Ramos (cell line): Measurements from ENCODE around the gene HPX.

Experiments used
- in situ Hi-C: fragments of 300-500 bp; cut with MboI; formaldehyde crosslinking; loops from one replicate; pipeline ENCODE4 v1.14.3; 2022; ENCODE audit warnings: low sequenced_read_pairs; ENCODE audit not compliant: unreplicated experiment

Gene HPX

DNA sequence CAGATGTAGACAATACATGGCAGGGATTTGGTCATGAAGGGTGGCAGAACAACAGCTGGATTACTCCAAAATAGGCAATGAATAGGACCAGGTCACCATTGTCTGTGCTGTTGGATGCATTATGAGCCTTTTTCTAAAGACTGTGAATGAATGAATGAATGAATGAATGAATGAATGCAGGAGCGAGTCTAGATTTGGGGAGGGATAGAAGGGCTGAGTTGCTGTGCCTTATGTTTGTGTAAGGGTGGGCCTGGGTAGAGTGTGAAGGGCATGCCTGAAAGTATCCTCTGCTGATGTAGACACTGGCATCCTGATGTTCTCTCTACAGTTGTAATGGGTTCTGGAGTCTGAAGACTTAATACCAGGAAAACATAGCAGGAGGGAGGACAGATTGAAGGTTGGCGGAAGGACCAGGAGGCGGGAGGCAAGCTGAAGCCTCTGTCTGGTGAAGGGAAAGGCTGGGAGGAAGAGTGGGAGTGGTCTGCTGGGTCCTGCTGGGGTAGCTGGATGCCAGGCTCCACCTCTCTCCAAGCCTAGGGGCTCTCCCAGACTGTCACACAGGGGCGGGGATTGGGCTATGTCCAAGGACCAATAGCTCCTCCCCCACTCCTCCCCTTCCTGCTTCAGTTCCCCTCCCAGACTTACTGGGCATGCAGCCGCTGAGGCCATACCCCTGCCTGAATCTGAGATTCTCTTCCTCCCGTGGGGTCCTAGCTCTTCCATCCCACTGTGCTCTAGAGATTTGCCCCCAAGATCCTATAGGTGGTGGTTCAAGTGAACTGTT, 28.1 kb upstream of the HPX start:
- in situ Hi-C loops, result no loop called here

DNA sequence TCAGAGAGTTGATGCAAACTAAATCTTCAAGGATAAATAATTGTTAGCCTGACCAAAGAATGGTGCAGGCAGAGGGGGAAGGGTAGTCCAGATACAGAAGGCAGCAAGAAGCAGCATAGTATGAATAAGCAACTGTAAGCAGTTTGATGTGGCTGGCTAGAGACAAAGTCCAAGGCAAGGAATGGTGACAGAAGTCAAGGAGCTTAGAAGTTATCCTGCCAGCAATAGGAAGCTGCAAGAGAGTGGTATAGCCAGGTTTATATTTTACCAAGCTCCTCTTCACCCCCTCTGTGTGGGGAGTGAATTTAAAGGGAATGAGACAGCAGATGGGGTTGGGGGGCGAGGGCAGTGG, 18.3 kb upstream of the HPX start:
- in situ Hi-C loops, result no loop called here

DNA sequence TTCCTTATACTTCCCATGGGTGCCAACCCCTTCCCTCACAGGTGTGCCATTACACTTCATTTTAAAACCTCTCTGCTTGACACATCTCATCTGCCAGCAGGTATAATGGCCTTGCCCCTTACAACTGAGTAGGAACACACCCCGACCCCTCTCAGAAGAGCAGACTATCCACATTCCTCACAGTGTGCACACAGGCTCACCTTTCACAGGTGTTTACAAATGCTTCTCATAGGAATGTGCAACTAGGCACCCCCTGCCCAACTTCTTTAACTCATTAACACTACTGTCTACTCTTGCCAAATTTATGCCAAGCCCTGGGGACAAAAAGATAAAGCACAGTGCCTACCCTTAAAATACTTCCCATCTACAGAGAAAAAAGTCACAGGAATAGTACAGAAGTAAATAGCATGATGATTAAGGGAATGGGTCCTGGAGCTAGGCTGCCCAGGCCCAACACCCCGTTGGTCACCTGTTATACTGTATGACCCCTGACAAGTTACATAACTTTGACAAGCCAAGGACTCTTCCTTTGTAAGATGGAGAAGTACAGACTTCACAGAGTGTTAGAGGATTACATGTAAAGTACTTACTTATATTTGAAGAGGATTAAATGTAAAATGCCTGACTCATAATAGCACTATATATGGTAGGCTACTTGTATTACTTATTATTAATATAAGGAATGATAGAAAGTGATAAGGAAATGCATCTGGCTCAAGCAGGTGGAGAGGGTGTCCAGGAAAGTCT, 17.7 kb upstream of the HPX start:
- in situ Hi-C loops, result no loop called here

DNA sequence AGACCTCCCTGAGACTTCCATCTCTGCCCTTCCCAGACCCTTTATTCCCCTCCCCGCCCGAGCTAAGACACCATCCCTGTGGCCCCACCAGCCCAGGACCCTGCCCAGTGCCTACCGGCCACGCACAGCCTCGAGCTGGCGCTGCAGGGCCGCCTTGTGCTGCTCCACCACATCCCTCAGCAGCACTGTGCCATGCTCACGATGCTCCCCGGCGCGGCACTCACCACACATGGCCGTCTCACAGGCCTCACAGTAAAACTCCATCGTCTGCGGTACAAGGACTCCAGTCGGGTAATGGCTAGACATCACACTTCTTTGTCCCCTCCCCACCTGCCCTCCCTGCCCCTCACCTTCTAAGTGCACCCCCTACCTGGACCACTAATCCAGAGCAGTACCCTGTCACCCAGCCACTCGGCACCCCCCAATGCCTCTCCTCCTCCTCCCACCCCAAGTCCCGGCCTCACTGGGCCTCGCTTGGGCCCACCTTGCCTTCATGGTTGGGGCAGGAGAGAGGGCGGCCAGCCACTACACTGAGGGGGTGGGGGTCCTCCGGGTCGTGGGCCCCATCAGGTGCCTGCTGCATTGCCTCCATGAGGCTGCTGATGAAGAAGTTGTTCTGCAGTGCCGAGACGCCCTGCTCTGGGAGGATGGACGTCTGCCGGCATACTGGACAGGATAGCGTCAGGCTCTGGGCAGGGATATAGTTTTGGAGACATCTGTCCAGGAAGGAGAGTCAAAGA, 17.0 kb upstream of the HPX start:
- in situ Hi-C loops, result no loop called here

DNA sequence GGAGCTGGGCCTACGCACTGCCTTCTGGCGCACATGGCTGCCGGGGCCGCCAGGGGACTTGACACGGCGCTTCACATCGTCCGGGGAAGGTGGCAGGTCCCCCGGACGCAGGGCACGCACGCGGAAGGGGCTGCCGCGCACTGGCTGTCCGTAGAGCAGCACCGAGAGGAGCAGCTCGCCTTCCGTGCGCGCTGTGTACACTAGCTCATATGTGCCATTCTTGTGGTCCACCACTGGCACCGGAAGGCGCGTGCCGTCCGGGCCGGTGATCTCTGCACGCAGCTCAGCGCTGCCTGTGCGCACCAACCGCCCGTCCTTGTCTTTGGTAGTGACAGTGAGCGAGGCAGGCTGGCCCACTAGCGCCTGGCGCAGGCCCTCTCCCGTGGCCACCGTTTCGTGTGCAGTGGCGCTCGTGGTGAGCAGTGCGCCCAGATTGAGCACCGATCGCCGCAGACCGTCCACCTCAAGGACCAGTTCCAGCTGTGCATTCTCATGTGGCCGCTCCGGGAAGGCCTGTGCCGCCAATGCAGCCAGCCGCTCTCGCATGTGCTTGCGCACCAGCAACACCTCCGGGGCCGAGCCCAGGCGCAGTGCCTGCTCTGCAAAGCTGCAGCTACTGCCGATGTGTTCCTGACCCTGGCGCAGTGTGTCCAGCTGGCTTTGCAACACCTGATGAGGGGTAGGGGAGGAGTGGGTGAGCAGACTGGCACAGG, 15.7 kb upstream of the HPX start:
- in situ Hi-C loops, result no loop called here

DNA sequence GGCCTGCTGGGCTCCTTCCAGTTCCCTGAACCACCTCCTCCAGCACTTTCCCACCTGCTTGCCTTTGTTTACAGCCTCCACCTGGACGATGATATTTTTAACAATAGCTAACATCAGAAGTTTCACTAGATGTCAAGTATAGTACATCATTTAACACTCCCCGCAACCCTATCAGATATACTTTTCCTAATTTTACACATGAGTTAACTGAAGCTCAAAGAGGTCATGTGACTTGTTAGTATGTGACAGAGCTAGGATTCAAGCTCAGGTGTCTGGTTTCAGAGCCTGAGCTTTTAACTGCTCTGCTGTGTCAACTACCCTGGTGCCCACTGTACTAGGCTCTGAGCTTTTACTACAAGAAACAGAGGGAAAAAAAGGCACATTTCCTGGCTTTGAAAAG, 14.3 kb upstream of the HPX start:
- in situ Hi-C loops, result no loop called here

DNA sequence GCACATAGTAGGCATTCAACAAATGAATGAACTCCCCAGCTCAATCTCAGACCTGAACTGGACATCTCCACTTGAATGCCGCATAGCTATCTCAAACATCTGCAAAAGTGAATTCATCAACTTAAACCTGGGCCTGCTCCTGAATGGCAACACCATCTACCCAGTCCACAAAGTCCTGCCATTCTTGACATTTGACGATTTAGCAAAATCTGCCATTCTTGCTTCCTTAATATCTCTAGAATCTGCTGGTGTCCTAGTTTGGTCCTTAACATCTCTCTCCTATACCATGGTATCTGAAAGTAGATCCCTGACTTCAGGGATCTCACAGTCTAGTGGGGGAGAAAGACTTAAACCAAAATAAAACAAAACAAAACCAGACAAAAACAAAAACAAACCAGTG, 12.4 kb upstream of the HPX start:
- in situ Hi-C loops, result no loop called here

DNA sequence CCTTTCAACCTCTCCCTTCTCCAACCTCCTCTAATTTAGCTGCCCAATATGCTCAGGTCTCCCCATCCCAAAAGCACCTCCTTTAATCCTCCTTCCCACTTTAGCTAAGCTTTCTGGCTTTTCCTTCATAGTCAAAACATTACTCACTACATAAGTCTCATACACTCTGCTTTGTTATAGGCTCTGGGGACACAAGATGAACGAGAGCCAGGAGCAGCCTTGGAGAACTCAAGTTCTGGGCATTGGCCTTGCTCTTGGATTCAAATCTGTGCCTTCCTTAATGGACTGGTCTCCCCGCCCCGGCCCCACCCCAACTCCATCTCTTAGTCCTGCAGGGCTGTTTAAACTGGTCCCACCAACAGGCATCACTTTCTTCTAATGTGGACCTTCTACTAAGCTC, 11.4 kb upstream of the HPX start:
- in situ Hi-C loops, result no loop called here

DNA sequence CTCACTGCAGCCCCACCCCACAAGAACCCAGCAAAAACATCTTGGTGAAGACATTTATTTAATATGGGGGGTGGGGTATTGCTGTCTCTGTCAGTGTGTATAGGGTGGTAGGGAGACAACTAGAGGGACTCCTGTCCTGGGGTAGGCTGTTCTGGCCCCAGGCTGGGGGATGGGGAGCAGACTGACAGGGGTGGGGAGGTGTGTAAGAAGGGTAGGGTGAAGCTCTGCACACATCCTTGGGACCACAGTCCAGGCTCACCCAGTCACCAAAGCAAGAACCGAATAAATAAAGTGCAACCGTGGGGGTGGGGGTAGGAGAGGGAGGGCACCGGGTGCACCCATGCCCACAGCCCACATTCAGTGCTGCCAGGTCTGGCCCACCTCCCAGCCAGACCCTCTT, 7.8 kb upstream of the HPX start:
- in situ Hi-C loops, result no loop called here

DNA sequence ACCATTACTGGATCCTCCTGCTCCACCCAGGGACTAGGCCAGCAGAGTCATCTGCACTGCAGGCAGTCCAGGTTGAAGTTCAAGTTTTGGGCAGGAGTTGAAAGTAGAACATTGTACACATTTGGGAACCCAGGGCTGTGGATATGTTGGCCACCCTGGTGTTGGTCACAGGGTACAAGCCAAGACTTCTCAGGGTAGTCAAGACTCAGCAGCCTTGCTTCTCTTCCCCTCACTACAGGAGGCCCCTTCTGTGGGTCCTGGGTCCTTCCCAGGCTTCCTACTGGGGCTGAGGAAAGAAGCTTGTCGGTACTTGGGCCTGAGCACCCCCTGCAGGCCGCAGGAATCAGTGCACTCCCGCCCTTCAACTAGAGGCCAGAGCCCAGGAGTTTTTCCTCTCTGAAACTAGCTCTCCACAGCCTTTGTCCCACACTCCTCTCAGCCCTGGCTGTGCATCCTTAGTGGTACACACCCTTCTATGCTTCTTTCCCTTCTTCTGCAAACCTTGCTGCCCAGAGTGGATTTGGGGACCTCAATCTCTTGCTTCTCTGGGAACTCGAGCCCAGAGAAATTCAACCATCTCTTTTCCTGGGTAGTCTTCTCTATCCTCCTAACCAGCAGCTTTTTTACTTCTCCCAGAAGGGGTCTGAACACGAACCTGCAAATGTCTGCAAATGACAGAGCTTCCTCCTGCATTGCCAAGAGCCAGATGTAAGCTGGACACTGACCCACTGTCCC, 2.6 kb upstream of the HPX start:
- in situ Hi-C loops, result loop anchor here (5.0 kb wide), 1 partner anchor 61 kb away; no protein-coding TSS in a partner anchor

DNA sequence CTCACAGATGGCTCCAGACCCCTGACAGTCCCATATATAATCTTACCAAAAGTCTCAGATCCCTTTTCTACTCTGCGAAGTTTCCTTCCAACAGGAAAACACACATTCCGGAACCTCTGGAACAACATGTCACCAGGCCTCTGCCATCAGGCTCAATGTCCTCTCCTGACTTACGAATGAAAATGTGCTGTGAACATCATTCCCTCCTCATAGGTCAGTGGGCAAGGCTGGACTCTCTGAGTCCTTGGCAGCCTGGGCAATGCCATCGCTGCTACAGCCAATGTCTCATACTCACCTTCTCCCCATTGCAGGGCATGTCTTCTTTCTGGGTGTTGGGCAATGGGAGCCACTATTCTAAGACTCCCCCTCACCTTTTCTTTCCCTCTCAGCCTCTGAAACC, 1.7 kb upstream of the HPX start:
- in situ Hi-C loops, result loop anchor here (5.0 kb wide), 1 partner anchor 60 kb away; no protein-coding TSS in a partner anchor

DNA sequence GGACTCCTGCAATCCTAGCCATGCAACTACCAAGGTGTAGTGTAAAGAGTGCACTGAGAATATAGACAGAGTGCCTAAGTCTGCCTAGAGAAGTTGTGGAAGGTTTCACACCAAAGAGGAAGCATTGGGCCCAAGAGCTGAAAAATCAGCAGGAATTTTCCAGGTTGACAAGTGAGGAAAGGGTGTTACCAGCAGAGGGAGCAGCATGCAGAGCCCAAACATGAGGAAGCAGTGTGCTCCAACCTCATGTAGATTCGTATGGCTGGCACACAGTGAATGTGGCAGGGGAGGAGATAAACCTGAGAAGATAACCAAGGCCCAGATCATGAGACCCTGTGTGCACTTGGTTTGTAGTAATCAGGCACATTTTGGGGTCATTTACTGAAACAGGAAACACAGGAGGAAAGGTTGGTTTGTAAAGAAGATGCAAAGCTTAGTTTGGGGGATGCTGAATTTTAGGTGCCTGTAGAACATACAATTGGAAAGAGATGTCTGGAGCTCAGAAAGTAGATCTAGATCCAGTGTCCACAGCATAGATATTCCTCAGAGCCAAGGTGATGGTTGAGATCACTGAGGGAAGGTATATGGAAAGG, 1.7 kb downstream of the HPX start:
- in situ Hi-C loops, result no loop called here

DNA sequence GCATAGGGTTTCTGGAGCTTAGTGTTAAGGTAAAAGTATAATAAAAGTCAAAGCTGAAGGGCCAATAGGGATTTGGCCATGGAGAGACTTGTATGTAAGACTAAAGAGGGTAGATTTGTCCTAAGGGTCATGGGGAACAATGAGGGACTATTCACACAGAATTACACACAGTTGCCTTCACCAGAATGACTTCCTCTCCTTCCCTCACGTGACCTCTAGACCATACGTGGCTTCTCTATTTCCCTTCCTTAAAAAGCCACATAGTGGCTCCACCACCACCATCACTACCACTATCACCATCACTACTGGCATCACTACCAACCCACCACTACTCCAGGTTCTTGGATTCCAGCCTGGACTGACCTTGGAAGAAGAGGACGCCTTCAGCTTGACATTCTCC, 2.8 kb downstream of the HPX start:
- in situ Hi-C loops, result no loop called here

DNA sequence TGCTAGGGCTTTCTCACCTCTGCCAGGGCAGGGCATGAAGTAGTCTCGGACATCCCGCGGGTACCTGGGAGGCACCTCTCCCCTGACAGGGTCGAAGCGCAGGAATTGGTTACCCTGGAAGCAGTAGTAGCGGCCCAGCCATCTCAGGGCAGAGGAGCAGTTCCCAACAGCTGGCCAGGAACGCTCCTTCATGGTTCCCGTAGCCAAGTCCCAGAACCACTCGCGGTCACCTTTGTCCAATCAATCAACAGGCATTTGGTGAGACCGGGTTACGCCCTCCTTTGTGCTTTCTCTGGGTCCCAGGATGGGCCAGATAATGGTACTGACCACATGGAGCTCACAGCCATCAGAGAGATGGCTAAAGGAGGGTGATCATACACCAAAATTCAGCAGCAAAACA, 3.4 kb downstream of the HPX start:
- in situ Hi-C loops, result no loop called here

DNA sequence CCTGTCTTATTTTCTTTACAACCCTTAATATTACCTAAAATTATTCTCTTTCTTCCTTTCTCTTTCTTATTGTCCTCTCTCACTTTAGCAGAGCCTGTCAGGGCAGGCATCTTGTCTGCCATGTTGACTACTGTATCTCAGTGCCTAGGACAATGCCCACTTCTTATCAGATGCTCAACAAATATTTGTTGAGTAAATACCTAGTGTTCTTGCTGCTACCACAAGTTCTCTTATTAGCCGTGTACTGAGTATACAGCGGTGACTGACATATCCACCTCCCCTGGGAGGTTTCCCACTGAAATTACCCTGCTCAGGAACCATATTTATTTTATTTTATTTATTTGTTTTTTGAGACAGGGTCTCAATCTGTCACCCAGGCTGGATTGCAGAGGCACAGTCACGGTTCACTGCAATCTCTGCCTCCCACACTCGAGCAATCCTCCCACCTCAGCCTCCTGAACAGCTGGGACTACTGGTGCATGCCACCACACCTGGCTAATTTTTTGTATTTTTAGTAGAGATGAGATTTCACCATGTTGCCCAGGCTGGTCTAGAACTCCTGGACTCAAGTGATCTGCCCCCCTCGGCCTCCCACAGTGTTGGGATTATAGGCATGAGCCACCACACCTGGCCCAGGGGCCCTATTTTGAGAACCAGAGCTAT, 6.7 kb downstream of the HPX start:
- in situ Hi-C loops, result no loop called here

DNA sequence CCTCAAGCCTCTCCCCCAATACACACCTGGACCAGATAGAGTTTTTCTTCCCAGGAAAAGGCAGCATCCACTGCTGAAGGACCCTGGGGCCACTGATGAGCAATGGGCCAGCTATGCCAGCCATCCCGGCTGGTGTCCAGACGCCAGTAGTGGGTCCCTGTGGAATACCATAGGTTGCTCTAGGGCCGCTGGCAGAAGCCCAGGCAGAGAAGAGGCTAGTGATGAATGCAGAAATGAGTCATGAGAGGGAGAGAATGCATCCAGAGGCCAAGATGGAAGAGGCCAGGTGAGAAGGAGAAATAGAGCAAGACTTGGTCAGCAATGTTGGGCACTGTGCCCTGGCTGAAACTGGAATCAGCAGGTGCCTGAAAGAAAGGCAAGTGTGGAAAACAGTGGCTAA, 8.9 kb downstream of the HPX start:
- in situ Hi-C loops, result no loop called here

DNA sequence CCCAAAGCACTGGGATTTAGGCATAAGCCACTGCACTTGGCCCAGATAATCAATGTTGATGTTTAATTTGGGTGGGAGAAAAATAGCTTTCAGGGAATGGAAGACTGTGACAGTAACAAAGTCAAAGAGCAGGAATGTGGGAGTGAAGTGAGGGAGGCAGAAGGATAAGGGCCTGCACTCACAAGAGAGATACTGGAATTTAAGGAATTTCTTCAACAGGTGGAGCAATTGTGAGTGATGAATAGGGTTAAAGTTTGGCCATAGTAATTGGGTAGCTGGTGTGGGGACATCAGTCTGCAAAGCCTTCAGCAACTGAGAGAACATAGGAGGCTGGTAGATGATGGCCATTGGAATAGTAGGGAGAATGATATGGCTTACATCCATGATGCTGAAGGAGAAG, 13.3 kb downstream of the HPX start:
- in situ Hi-C loops, result no loop called here

DNA sequence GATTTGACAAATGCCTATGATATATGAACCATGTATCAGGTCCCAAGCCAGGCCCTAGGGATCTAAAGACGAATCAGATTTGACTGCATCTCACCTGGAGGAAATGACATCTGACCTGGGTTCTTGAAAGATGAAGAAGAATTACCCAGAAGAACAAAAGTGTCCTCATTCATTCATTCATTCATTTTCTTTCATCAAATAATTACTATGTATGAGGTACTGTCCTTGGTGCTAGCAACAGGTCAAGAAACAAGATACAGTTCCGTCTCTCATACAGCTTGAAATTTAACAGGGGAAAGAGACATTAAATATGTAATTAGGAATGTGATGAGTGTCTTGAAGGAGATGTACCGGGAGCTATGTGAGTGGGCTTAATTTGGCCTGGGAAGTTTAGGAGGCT, 20.1 kb downstream of the HPX start:
- in situ Hi-C loops, result no loop called here

DNA sequence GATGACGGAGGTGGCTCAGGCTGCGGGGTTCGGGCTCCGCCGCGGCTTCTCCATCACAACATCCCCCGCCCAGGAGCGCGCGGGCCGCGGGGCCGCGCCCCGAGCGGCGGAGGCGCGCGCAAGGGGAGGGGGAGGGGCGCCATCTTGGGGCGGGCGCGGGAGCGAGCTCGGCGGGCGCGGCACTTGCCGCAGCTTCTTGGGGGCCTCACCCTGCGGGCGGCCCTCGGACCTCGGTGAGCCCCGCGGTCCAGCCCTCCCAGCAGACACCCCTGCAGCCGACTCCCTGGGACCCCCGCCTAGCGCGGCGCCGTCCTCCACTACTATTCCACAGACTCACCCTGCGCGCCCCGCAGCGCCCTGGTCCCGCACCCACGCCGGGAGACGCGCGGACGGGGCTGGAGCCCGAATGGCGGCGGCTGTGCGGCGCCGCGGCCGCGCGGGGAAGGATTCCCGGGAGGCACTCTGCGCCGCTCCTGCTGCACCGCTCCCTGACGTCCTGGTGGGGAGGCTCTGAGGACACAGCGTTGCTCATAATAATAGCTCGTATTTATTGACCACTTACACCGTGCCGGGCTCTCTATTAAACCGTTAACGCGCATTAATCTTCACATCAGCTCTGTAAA, 21.7 kb downstream of the HPX start, which contains the start of gene APBB1:
Gene APBB1, minus strand, starts transcription at position 86 of the 623 bp plus-strand sequence. CDS start 7,747 bp downstream, outside the sequence.
- in situ Hi-C loops, result no loop called here
